SK-N-SH (cell line): ENCODE data around the gene USP48. TPM values are rescaled to one million over a fixed set of nuclear protein-coding genes. Genes with fewer than 3 reads are reported as not detected.

Experiments used
- CTCF ChIA-PET: fragments of 300-600, 350-600 bp; formaldehyde crosslinking; extraction: SDS; loops from one replicate; lab custom pipeline; 2021; lab: Yijun Ruan, JAX
- POLR2A ChIA-PET: fragments of 350-600 bp; sonication (Branson Sonifier 250); formaldehyde crosslinking; extraction: SDS; loops from one replicate; lab custom pipeline; 2020; ENCODE audit warnings: antibody characterized with exemption, inconsistent platforms; lab: Yijun Ruan, JAX
- DNase-seq: peaks from one replicate; pipeline ENCODE4 v3.0.0; 2012
- H2AFZ ChIP-seq: fragments of 200-600 bp; sonication (generic); 2 replicates; pipeline ENCODE4 v1.8.1; 2016; ENCODE audit warnings: antibody characterized with exemption, mild to moderate bottlenecking, low read depth
- H3F3A ChIP-seq: fragments of 200-600 bp; sonication (generic); replicated peaks from 2 replicates; pipeline ENCODE3; 2016; ENCODE audit warnings: antibody characterized with exemption, mild to moderate bottlenecking; ENCODE audit not compliant: insufficient read depth
- H3K27ac ChIP-seq, 2 experiments: fragments of 200-500 bp in 1 of 2; fragments of 200-600 bp in 1 of 2; sonication (Bioruptor generic) in 1 of 2; sonication (generic), shearing (Covaris generic) in 1 of 2; 2 replicates each; pipeline versions ENCODE4 v1.5.1 to v1.6.1; 2014 to 2016; ENCODE audit warnings: low read depth in 2 of 2, inconsistent platforms in 1 of 2, low read length in 1 of 2, mild to moderate bottlenecking in 1 of 2, mixed read lengths in 1 of 2
- H3K27me3 ChIP-seq: fragments of 200-600 bp; sonication (generic), shearing (Covaris generic); 2 replicates; pipeline ENCODE4 v1.6.1; 2016; ENCODE audit warnings: mixed run types; ENCODE audit not compliant: insufficient read depth
- H3K36me3 ChIP-seq, 2 experiments: fragments of 200-500 bp in 1 of 2; fragments of 200-600 bp in 1 of 2; sonication (Bioruptor generic) in 1 of 2; sonication (generic) in 1 of 2; replicated peaks in 1 of 2; 2 replicates each; pipeline versions ENCODE3 to v1.5.1; 2014 to 2016; ENCODE audit warnings: low read length in 1 of 2, mild to moderate bottlenecking in 1 of 2; ENCODE audit not compliant: insufficient read depth in 2 of 2, control insufficient read depth in 1 of 2
- H3K4me1 ChIP-seq, 2 experiments: fragments of 200-500 bp in 1 of 2; fragments of 200-600 bp in 1 of 2; sonication (Bioruptor generic) in 1 of 2; sonication (generic), shearing (Covaris generic) in 1 of 2; 2 replicates each; pipeline versions ENCODE4 v1.5.1 to v1.6.1; 2014 to 2016; ENCODE audit warnings: low read depth in 1 of 2, low read length in 1 of 2, mixed run types in 1 of 2; ENCODE audit not compliant: insufficient read depth in 2 of 2, control insufficient read depth in 1 of 2
- H3K4me2 ChIP-seq: fragments of 200-600 bp; sonication (generic), shearing (Covaris generic); 2 replicates; pipeline ENCODE4 v1.6.1; 2017; ENCODE audit warnings: mixed run types
- H3K4me3 ChIP-seq, 2 experiments: fragments of 200-500 bp in 1 of 2; fragments of 200-600 bp in 1 of 2; sonication (Bioruptor generic) in 1 of 2; sonication (generic), shearing (Covaris generic) in 1 of 2; 2 replicates each; pipeline versions ENCODE4 v1.5.1 to v1.8.1; 2014 to 2016; ENCODE audit warnings: low read depth in 2 of 2, inconsistent platforms in 1 of 2, low read length in 1 of 2, mild to moderate bottlenecking in 1 of 2, mixed read lengths in 1 of 2, moderate library complexity in 1 of 2
- H3K79me2 ChIP-seq: fragments of 200-600 bp; sonication (generic); 2 replicates; pipeline ENCODE4 v1.8.1; 2017; ENCODE audit warnings: mild to moderate bottlenecking; ENCODE audit not compliant: insufficient read depth
- H3K9ac ChIP-seq: fragments of 200-600 bp; sonication (generic); 2 replicates; pipeline ENCODE4 v1.6.1; 2017; ENCODE audit warnings: mixed run types
- H3K9me2 ChIP-seq: fragments of 200-600 bp; sonication (generic); 2 replicates; pipeline ENCODE4 v1.6.1; 2017; ENCODE audit warnings: mixed run types
- H3K9me3 ChIP-seq: fragments of 200-600 bp; sonication (generic); 2 replicates; pipeline ENCODE4 v1.6.1; 2017; ENCODE audit warnings: mixed run types, mild to moderate bottlenecking, moderate library complexity
- H4K20me1 ChIP-seq: fragments of 200-600 bp; sonication (generic); 2 replicates; pipeline ENCODE4 v1.6.1; 2017; ENCODE audit warnings: mild to moderate bottlenecking, mixed run types; ENCODE audit not compliant: insufficient read depth
- EP300 ChIP-seq, 2 experiments: IDR thresholded peaks; 2 replicates each; pipeline versions ENCODE4 v1.4.0 to v1.6.1; 2012; ENCODE audit warnings: borderline replicate concordance in 1 of 2, low read depth in 1 of 2, low read length in 1 of 2
- EZH2phosphoT487 ChIP-seq: fragments of 200-600 bp; sonication (generic); IDR thresholded peaks from 2 replicates; pipeline ENCODE4 v1.6.1; 2017; ENCODE audit warnings: low read depth, mixed run types, mild to moderate bottlenecking, antibody characterized with exemption, moderate library complexity, borderline replicate concordance
- FOSL2 ChIP-seq: IDR thresholded peaks from 2 replicates; pipeline ENCODE4 v1.4.0; 2012; ENCODE audit warnings: low read depth, mild to moderate bottlenecking, moderate library complexity, borderline replicate concordance
- FOXJ3 ChIP-seq: sonication (generic); formaldehyde crosslinking; IDR thresholded peaks from 2 replicates; pipeline ENCODE4 v1.5.1; 2020; ENCODE audit warnings: mild to moderate bottlenecking, missing genetic modification reagents
- GATA2 ChIP-seq: sonication (generic); formaldehyde crosslinking; IDR thresholded peaks from 2 replicates; pipeline ENCODE4 v1.5.0; 2020; ENCODE audit warnings: mild to moderate bottlenecking, missing genetic modification reagents
- NRF1 ChIP-seq: IDR thresholded peaks from 2 replicates; pipeline ENCODE4 v1.6.1; 2012; ENCODE audit warnings: low read depth, mild to moderate bottlenecking, low read length
- POLR2AphosphoS5 ChIP-seq: IDR thresholded peaks from 2 replicates; pipeline ENCODE4 v1.6.1; 2012; ENCODE audit warnings: low read depth, low read length
- RAD21 ChIP-seq: IDR thresholded peaks from 2 replicates; pipeline ENCODE4 v1.6.1; 2012; ENCODE audit warnings: mild to moderate bottlenecking, low read length
- RCOR1 ChIP-seq: fragments of 150-350 bp; IDR thresholded peaks from 2 replicates; pipeline ENCODE4 v1.6.1; 2017; ENCODE audit warnings: antibody characterized with exemption, low read length
- RFX5 ChIP-seq: IDR thresholded peaks from 2 replicates; pipeline ENCODE4 v1.6.1; 2012; ENCODE audit warnings: mild to moderate bottlenecking, improper control_type of control experiment, low read length
- SIN3A ChIP-seq: IDR thresholded peaks from 2 replicates; pipeline ENCODE4 v1.6.1; 2012; ENCODE audit warnings: low read depth, mild to moderate bottlenecking, low read length, moderate library complexity, borderline replicate concordance
- SMC3 ChIP-seq: IDR thresholded peaks from 2 replicates; pipeline ENCODE4 v1.6.1; 2012; ENCODE audit warnings: low read depth, low read length, improper control_type of control experiment
- TCF12 ChIP-seq: IDR thresholded peaks from 2 replicates; pipeline ENCODE4 v1.4.0; 2012
- WGBS: methylation state at CpG from one replicate; pipeline ENCODE4 v1.1.6; 2017; ENCODE audit warnings: low lambda C conversion rate; 5-methylcytosine and 5-hydroxymethylcytosine counted together
- polyA plus RNA-seq, 3 experiments: library from polyadenylated mRNA; depleted of rRNA; stranded (reverse); fragments of >200 nt; gene quantifications; 2 replicates each; pipeline ENCODE4 v1.2.3, GENCODE V29; 2012
- TF ChIP-seq, protein P1 (sequence below): IDR thresholded peaks from 2 replicates; pipeline ENCODE4 v1.4.0; 2012; ENCODE audit warnings: low read depth, borderline replicate concordance
- TF ChIP-seq, protein P2 (sequence below): fragments of 150-350 bp; IDR thresholded peaks from 2 replicates; pipeline ENCODE4 v1.6.1; 2016; ENCODE audit warnings: mild to moderate bottlenecking, low read depth, low read length
- TF ChIP-seq, protein P3 (sequence below): fragments of 150-350 bp; IDR thresholded peaks from 2 replicates; pipeline ENCODE4 v1.6.1; 2017; ENCODE audit warnings: antibody characterized with exemption, low read length, low read depth, borderline replicate concordance
- TF ChIP-seq, protein P4 (sequence below): IDR thresholded peaks from 2 replicates; pipeline ENCODE4 v1.4.0; 2012; ENCODE audit warnings: low read depth
- TF ChIP-seq, protein P5 (sequence below): IDR thresholded peaks from 2 replicates; pipeline ENCODE4; 2012

The USP48 gene
- polyA plus RNA-seq, 1 of the 3 experiments (the other 2 are of a cell fraction) = 13.6 TPM

DNA sequence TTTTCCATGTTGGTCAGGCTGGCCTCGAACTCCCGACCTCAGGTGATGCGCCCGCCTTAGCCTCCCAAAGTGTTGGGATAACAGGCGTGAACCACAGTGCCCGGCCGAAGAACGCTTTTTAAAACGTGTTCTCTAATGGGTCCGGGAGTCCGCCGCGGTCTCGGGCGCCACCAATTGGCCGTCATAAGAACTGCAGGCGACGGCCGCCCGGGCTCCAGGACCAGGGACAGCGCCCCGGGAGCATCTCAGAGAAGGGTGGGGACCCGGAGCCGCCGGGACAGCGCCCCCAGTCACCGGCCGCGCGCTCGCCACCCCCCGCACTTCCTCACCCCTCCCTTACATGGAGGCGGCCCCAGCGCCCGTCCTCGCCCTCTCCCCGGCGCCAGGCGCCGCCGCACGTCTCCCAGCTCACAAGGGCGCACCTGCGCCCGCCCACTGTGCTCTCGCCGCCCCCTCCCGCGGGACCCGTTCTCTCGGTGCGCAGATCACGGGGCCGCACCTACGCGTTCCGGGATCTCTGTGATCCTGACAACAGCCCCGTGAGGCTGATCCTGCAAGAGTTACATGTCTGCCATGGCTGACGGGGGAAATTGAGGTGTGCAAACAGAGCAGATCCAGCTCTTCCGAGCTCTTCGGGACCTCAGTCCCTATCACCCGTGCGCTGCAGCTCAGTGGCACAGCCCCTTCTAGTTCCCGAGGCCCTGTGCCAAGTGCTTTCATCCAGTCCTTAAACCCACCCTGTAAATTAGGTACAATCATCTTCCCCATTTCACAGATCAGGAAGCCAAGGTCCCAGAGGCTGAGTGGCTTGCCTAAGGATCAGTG is 123.6 kb downstream of the USP48 start (continued):
- TF ChIP-seq EZH2phosphoT487 = no peak
- TF ChIP-seq, protein P1, sequence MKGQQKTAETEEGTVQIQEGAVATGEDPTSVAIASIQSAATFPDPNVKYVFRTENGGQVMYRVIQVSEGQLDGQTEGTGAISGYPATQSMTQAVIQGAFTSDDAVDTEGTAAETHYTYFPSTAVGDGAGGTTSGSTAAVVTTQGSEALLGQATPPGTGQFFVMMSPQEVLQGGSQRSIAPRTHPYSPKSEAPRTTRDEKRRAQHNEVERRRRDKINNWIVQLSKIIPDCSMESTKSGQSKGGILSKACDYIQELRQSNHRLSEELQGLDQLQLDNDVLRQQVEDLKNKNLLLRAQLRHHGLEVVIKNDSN = no peak
- TF ChIP-seq SIN3A = 0 out of 2 replicates have a peak, but pooled peaks have one; percentile 68

DNA sequence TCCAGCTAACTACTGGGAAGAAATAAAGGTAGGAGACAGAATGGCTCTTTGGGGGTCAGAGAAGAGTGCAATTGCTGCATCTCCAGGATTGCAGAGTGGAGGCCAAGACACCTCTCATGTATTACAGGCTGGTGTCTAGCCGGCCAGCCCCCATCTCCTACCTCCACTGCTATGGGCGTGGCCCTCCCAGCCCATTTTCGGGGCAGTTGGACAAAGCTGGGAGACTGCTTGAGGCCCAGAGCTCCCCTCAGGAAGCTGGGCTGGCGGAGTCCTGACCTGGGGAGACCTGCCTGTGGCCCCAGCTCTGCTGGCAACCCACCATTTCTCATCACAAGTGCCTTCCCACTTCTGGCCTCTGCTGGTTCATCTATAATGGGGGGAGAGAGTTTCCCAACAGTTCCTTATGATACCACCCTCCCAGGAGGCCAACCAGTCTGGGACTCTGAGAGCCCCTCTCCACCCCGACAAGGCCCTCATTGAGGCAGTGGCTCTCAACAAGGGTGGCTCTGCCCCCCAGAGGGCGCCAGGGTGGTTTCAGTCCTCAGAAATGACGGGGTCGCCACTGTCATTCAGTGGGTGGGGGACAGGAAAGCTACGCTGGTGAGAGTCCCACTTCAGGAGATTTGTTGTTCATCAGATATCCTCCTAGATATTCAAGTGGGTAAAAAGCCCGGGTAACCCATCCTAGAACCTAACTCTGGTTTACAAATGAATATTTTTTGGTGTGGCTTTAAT is 125.3 kb downstream of the USP48 start:
- no peaks in the 10 kb centered on the region for H3K79me2 ChIP-seq
- H3K27me3 ChIP-seq = peaks cover 11% of the 10 kb centered on the region
- peaks cover 0 to 10% of the 10 kb centered on the region in 2 experiments; a peak in 1 of 4 replicates for H3K4me1 ChIP-seq
- TF ChIP-seq, protein P2, sequence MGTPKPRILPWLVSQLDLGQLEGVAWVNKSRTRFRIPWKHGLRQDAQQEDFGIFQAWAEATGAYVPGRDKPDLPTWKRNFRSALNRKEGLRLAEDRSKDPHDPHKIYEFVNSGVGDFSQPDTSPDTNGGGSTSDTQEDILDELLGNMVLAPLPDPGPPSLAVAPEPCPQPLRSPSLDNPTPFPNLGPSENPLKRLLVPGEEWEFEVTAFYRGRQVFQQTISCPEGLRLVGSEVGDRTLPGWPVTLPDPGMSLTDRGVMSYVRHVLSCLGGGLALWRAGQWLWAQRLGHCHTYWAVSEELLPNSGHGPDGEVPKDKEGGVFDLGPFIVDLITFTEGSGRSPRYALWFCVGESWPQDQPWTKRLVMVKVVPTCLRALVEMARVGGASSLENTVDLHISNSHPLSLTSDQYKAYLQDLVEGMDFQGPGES = no peak
- TF ChIP-seq RAD21 = peak; percentile 24
- ChIA-PET POLR2A (no interaction called here), CTCF (interaction anchor here (0.8 to 6.1 kb wide), 22 partner anchors 8 to 426 kb away, joined by 3 to 70 read pairs (median 8); partner anchors contain the start of genes ALPL and RAP1GAP)
- DNase-seq = no peak
- no peaks in the 10 kb centered on the region for H3F3A ChIP-seq
- H3K4me2 ChIP-seq = no peak overlapping the region
- 77% methylated on average over 2 of the region's 10 CpGs for WGBS
- no peaks in the 10 kb centered on the region for H3K9me2 ChIP-seq
- no peak overlapping the region for H2AFZ ChIP-seq
- no peak overlapping the region for H3K4me3 ChIP-seq
- no peak overlapping the region for H3K27ac ChIP-seq
- no peaks in the 10 kb centered on the region for H4K20me1 ChIP-seq
- no peak overlapping the region for H3K9ac ChIP-seq
- H3K9me3 ChIP-seq = no peaks in the 10 kb centered on the region
- H3K36me3 ChIP-seq = no peaks in the 10 kb centered on the region

DNA sequence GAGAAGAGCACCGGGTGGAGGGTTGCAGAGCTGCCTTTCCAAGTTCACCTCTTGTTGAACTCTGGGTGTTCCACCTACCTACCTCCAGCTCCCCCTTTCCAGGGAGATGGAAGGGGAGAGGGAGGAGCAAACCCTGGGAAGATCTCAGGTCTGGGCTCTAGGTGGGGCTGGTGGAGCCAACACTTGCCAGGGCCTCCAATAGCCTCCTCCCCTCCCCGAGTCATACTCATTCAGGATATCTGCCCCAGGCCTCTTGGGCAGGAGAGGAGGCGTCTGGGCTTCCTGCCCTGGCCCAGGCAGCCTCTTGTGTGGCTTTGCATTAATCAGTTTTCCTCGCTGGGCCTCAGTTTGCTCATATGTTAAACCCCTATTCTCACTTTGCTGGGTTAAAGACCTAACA is 127.2 kb downstream of the USP48 start:
- H3K27me3 ChIP-seq = peaks cover 11% of the 10 kb centered on the region
- no peaks in the 10 kb centered on the region for H3K9me3 ChIP-seq
- H3F3A ChIP-seq = no peaks in the 10 kb centered on the region
- no peak overlapping the region for H2AFZ ChIP-seq
- no peak overlapping the region for H3K27ac ChIP-seq
- CTCF ChIA-PET = interaction anchor here (1.0 to 6.1 kb wide), 5 partner anchors 31 to 424 kb away, joined by 3 to 70 read pairs (median 4); partner anchors contain the start of gene ALPL
- 48% methylated on average over 3 of the region's 4 CpGs for WGBS
- no peaks in the 10 kb centered on the region for H3K79me2 ChIP-seq
- POLR2A ChIA-PET = no interaction called here
- no peaks in the 10 kb centered on the region for H3K36me3 ChIP-seq
- peak; percentile 69 for DNase-seq
- H3K9me2 ChIP-seq = no peaks in the 10 kb centered on the region
- no peak overlapping the region for H3K4me2 ChIP-seq
- peaks cover 0 to 17% of the 10 kb centered on the region in 2 experiments; a peak in 1 of 4 replicates for H3K4me1 ChIP-seq
- no peaks in the 10 kb centered on the region for H4K20me1 ChIP-seq
- no peak overlapping the region for H3K4me3 ChIP-seq
- no peak overlapping the region for H3K9ac ChIP-seq
- TF ChIP-seq FOXJ3 (CRISPR knock-in tag) (no peak), FOSL2 (no peak), GATA2 (CRISPR knock-in tag) (no peak), NRF1 (no peak), RCOR1 (no peak), POLR2AphosphoS5 (no peak), RFX5 (no peak), TCF12 (no peak), EZH2phosphoT487 (no peak), SMC3 (no peak), EP300 (IDR thresholded peaks at IDR 0.05; ENCODE audit: borderline replicate concordance in 1 of 2, low read depth in 1 of 2, low read length in 1 of 2) (no peak)
- TF ChIP-seq, protein P1 = no peak
- TF ChIP-seq, protein P3, sequence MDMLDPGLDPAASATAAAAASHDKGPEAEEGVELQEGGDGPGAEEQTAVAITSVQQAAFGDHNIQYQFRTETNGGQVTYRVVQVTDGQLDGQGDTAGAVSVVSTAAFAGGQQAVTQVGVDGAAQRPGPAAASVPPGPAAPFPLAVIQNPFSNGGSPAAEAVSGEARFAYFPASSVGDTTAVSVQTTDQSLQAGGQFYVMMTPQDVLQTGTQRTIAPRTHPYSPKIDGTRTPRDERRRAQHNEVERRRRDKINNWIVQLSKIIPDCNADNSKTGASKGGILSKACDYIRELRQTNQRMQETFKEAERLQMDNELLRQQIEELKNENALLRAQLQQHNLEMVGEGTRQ = no peak
- TF ChIP-seq, protein P4, sequence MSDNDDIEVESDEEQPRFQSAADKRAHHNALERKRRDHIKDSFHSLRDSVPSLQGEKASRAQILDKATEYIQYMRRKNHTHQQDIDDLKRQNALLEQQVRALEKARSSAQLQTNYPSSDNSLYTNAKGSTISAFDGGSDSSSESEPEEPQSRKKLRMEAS = no peak
- TF ChIP-seq, protein P5, sequence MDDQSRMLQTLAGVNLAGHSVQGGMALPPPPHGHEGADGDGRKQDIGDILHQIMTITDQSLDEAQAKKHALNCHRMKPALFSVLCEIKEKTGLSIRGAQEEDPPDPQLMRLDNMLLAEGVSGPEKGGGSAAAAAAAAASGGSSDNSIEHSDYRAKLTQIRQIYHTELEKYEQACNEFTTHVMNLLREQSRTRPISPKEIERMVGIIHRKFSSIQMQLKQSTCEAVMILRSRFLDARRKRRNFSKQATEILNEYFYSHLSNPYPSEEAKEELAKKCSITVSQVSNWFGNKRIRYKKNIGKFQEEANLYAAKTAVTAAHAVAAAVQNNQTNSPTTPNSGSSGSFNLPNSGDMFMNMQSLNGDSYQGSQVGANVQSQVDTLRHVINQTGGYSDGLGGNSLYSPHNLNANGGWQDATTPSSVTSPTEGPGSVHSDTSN = no peak
